Activated naive CD4-positive, alpha-beta T cell treated with anti-CD3 and anti-CD28 coated beads, Interleukin-2, amount 50 U/mL, for 24 hours (primary cell): ENCODE data around the gene HES5.

Experiments used
- H3K27ac Mint-ChIP-seq: one replicate; pipeline ENCODE4 v1.8.0; 2021; ENCODE audit warnings: mild to moderate bottlenecking, mixed read lengths
- H3K27me3 Mint-ChIP-seq: one replicate; pipeline ENCODE4 v1.8.0; 2021; ENCODE audit warnings: mixed read lengths
- H3K36me3 Mint-ChIP-seq: one replicate; pipeline ENCODE4 v1.8.0; 2021; ENCODE audit warnings: mixed read lengths
- H3K4me1 Mint-ChIP-seq: one replicate; pipeline ENCODE4 v1.8.0; 2021; ENCODE audit warnings: mixed read lengths
- H3K4me3 Mint-ChIP-seq: one replicate; pipeline ENCODE4 v1.8.0; 2021; ENCODE audit warnings: mild to moderate bottlenecking, mixed read lengths
- H3K9me3 Mint-ChIP-seq: one replicate; pipeline ENCODE4 v1.8.0; 2021; ENCODE audit warnings: mixed read lengths

HES5 gene

GRCh38 chr1:2519029-2519685 lies 10.9 kb downstream of the HES5 start:
- H3K4me3 Mint-ChIP-seq = no peak overlapping the region
- no peaks in the 10 kb centered on the region for H3K9me3 Mint-ChIP-seq
- H3K27ac Mint-ChIP-seq = no peak overlapping the region
- peaks cover 19% of the 10 kb centered on the region for H3K4me1 Mint-ChIP-seq
- peaks cover 1% of the 10 kb centered on the region for H3K36me3 Mint-ChIP-seq
- H3K27me3 Mint-ChIP-seq = no peaks in the 10 kb centered on the region

DNA sequence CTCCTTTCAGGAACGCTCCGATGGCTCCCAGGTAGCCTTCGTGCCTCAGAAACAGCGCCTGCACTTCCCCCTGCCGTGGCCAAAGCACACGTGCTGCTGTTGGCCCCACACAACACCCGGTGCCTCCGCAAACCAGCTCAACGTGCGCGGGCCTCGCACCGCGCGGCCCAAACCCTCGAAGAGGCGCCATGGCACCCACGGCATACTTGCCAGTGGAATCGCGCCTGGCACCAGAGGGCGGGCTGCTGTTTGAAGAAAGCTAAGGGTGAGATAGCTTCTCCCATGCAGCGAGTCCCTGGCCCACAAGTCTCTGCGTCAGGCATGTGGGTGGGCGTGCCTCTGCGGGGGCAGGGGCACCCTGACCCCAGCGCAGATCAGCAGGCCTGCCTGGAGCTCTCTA lies 11.5 kb downstream of the HES5 start:
- Mint-ChIP-seq H3K27me3 (no peaks in the 10 kb centered on the region), H3K9me3 (no peaks in the 10 kb centered on the region), H3K4me3 (no peak overlapping the region), H3K4me1 (peaks cover 13% of the 10 kb centered on the region), H3K27ac (no peak overlapping the region), H3K36me3 (peaks cover 1% of the 10 kb centered on the region)

GRCh38 chr1:2517966-2518365 lies 12.1 kb downstream of the HES5 start:
- H3K4me3 Mint-ChIP-seq = no peak overlapping the region
- H3K36me3 Mint-ChIP-seq = peaks cover 1% of the 10 kb centered on the region
- H3K27ac Mint-ChIP-seq = no peak overlapping the region
- H3K9me3 Mint-ChIP-seq = no peaks in the 10 kb centered on the region
- peaks cover 7% of the 10 kb centered on the region for H3K4me1 Mint-ChIP-seq
- no peaks in the 10 kb centered on the region for H3K27me3 Mint-ChIP-seq

- H3K27ac Mint-ChIP-seq = no peak overlapping the region
- H3K36me3 Mint-ChIP-seq = peaks cover 1% of the 10 kb centered on the region
- H3K4me3 Mint-ChIP-seq = no peak overlapping the region
- H3K4me1 Mint-ChIP-seq = no peaks in the 10 kb centered on the region
- H3K27me3 Mint-ChIP-seq = no peaks in the 10 kb centered on the region
- no peaks in the 10 kb centered on the region for H3K9me3 Mint-ChIP-seq
Observed at GRCh38 chr1:2516946-2517345, 13.1 kb downstream of the HES5 start.

- no peaks in the 10 kb centered on the region for H3K4me1 Mint-ChIP-seq
- no peak overlapping the region for H3K4me3 Mint-ChIP-seq
- H3K36me3 Mint-ChIP-seq = peaks cover 1% of the 10 kb centered on the region
- no peak overlapping the region for H3K27ac Mint-ChIP-seq
- no peaks in the 10 kb centered on the region for H3K27me3 Mint-ChIP-seq
- no peaks in the 10 kb centered on the region for H3K9me3 Mint-ChIP-seq
Observed at GRCh38 chr1:2516124-2516523, 13.9 kb downstream of the HES5 start.

DNA sequence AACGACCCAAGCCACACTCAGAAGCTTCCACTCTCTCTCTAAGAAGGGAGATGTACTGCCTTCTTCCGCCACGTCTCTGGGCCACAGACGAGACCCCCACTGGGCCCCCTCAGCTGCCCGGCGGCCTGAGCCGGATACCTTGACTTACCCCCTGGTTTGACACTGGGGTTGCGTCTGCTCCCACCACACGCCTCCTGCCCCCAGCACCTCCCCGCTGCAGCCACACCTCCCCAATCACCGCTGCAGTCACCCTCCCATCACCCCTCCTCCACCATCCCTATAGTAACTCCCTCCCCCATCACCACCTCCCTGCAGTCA lies 14.3 kb downstream of the HES5 start:
- Mint-ChIP-seq H3K36me3 (peaks cover 1% of the 10 kb centered on the region), H3K4me1 (no peaks in the 10 kb centered on the region), H3K9me3 (no peaks in the 10 kb centered on the region), H3K27ac (no peak overlapping the region), H3K27me3 (no peaks in the 10 kb centered on the region), H3K4me3 (no peak overlapping the region)

DNA sequence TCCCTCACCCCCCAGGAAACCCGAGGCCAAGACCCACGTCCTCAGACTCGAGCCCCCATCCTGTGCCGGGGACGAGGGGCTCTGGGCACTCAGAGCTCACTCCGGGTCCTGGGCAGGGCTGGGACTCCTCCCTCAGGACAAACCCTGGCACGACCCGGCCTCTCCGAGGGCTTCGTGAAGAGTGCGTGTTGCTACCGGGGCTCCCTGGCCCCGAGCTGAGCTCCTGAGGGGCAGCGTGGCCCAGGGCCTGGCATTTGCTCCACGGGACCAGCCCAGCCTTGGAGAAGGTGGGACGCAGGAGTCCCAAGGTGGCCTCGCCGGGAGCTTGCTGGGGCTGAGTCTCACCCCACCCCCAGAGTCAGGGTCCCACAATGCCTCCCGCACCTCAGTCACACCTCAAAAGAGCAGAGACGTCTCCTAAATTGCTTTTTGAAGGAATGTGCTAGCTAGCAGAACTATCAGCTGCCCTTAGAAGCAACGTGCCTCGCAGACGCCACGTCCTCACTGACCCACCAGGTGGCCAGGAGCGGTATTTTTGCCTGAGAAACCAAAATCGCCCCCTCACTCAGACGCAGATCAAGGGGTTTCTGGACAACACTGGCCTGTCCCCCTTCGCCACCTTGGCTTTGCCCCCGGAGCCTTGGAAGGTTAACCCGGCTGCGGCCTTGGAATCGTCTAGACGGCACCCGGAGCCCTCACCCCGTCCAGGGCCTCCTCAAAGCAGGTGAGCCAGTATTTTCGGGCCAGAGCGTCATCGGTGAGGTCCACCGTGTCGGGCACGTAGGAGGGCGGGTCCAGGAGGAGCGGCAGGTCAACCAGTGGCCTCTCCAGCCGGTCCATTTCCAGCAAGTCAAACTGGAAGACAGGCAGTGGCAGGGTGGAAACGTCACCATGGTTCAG lies 14.9 kb downstream of the HES5 start:
- Mint-ChIP-seq H3K9me3 (no peaks in the 10 kb centered on the region), H3K36me3 (peaks cover 1% of the 10 kb centered on the region), H3K27me3 (no peaks in the 10 kb centered on the region), H3K27ac (no peak overlapping the region), H3K4me1 (no peaks in the 10 kb centered on the region), H3K4me3 (no peak overlapping the region)

DNA sequence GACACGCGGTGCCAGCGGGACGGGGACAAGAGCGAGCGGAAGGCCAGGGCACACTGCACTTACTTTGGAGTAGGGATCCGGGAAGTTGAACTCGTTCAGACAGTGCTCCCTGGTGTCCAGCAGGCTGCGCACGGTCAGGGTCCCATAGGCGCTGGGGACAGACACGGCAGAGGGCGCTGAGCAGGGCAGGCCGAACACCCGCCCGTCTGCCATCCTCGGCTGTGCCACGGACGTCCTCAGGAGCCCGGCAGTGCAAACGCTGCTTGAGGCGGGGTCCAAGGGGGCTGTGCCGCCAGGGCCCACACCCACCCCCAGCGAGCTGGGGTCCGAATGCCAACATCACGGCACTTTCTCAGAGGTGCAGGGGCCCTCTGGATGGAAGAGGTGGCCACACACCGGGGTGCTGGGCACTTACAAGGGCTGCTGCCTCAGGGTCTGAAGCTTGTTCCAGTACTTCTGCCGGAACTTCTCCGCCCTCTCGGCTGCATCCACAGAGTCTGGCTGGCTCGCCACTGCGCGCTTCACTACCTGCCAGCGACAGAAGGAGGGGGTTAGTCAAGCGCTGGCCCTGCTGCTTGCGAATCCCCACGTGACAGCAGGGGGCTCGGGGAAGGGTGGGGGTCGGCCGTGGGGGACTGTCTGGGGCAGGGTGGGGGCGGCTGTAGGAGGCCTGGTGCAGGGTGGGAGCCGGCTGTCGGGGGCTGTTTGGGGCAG lies 16.0 kb downstream of the HES5 start:
- no peaks in the 10 kb centered on the region for H3K27me3 Mint-ChIP-seq
- no peak overlapping the region for H3K4me3 Mint-ChIP-seq
- no peaks in the 10 kb centered on the region for H3K9me3 Mint-ChIP-seq
- peaks cover under 1% of the 10 kb centered on the region for H3K36me3 Mint-ChIP-seq
- no peaks in the 10 kb centered on the region for H3K4me1 Mint-ChIP-seq
- H3K27ac Mint-ChIP-seq = no peak overlapping the region

DNA sequence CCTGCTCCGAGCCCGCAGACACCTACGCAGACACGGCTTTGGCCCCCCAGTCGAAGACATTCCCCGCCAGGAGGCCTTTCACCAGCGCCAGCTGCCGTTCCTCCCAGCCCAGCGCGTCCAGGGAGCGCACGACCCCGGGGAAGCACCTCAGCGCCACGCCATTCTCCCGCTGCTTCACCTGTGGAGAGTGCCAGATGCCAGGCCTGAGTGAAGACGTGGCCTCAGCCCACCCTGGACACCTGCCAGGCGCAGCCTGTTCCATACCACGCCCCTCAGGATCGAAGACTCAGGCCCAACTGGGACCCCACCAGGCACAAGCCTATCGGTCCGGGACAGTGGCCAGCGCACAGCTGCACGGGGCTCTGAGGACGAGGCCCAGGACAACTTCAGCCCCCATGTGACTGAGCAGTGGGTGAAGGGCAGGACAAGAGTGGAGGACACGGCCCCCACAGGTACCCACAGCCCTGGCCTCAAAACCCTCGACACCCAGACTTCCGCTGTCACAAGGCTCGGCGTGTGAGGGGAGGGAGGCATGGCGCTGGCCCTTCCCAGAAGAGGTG lies 17.1 kb downstream of the HES5 start:
- Mint-ChIP-seq H3K9me3 (no peaks in the 10 kb centered on the region), H3K27me3 (no peaks in the 10 kb centered on the region), H3K4me3 (no peak overlapping the region), H3K36me3 (peaks cover 2% of the 10 kb centered on the region), H3K4me1 (no peaks in the 10 kb centered on the region), H3K27ac (no peak overlapping the region)

GRCh38 chr1:2510366-2511155 lies 19.5 kb downstream of the HES5 start:
- H3K27ac Mint-ChIP-seq = no peak overlapping the region
- no peak overlapping the region for H3K4me3 Mint-ChIP-seq
- no peaks in the 10 kb centered on the region for H3K9me3 Mint-ChIP-seq
- no peaks in the 10 kb centered on the region for H3K27me3 Mint-ChIP-seq
- H3K36me3 Mint-ChIP-seq = peaks cover 2% of the 10 kb centered on the region
- no peaks in the 10 kb centered on the region for H3K4me1 Mint-ChIP-seq

GRCh38 chr1:2509589-2509988 lies 20.5 kb downstream of the HES5 start:
- H3K4me1 Mint-ChIP-seq = no peaks in the 10 kb centered on the region
- H3K36me3 Mint-ChIP-seq = peaks cover 2% of the 10 kb centered on the region
- H3K27ac Mint-ChIP-seq = no peak overlapping the region
- H3K4me3 Mint-ChIP-seq = no peak overlapping the region
- no peaks in the 10 kb centered on the region for H3K27me3 Mint-ChIP-seq
- H3K9me3 Mint-ChIP-seq = no peaks in the 10 kb centered on the region

- Mint-ChIP-seq H3K36me3 (peaks cover 2% of the 10 kb centered on the region), H3K27me3 (no peaks in the 10 kb centered on the region)
Observed at GRCh38 chr1:2508751-2509150, 21.3 kb downstream of the HES5 start.

DNA sequence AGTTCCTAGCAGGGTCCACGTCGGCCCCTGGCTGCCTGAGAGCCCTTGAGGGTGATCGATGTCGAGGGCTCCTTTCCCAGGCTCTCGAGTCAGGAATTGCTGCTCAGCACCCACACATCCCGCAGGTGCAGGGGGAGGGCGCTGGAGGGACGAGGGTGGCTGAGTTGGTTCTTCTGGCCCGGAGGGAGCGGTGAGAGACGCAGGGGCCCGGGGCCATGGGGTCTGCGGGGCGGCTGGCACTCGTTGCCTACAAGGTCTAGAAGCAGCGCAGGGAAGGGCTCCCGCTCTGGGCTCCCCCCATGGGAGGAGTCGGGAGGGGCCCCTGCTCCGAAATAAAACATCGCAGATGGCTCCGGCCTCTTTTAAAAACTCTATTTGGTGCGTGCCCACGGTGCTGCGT lies 21.9 kb downstream of the HES5 start:
- H3K27ac Mint-ChIP-seq = no peak overlapping the region
- H3K9me3 Mint-ChIP-seq = no peaks in the 10 kb centered on the region
- H3K4me1 Mint-ChIP-seq = no peaks in the 10 kb centered on the region
- H3K27me3 Mint-ChIP-seq = no peaks in the 10 kb centered on the region
- no peak overlapping the region for H3K4me3 Mint-ChIP-seq
- peaks cover 2% of the 10 kb centered on the region for H3K36me3 Mint-ChIP-seq

More at GRCh38 chr1:2508751-2509150, 21.3 kb downstream of the HES5 start:
- no peak overlapping the region for H3K27ac Mint-ChIP-seq
- no peak overlapping the region for H3K4me3 Mint-ChIP-seq
- no peaks in the 10 kb centered on the region for H3K4me1 Mint-ChIP-seq
- H3K9me3 Mint-ChIP-seq = no peaks in the 10 kb centered on the region

DNA sequence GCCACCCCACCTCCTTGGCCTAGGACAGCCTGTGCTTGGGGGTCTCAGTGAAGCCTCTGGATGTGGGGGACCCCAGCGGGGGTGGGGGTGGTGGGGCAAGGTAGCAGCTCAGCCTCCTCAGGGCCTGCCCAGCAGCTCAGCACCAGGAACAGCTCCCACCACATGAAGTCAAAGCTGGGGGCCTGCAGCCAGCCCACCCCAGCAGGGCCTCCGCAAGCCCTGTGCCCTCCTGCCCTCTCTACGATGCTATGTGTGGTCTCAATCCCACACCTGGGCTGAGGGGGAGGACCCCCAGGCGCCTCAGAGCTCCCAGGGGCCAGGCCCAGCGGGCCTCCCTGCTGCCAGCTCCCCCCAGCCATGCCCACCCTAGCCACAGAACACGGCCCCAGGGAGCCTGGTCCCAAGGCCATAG lies 22.3 kb downstream of the HES5 start:
- Mint-ChIP-seq H3K4me3 (no peak overlapping the region), H3K27ac (no peak overlapping the region), H3K36me3 (peaks cover 2% of the 10 kb centered on the region), H3K4me1 (no peaks in the 10 kb centered on the region), H3K27me3 (no peaks in the 10 kb centered on the region), H3K9me3 (no peaks in the 10 kb centered on the region)

- Mint-ChIP-seq H3K9me3 (no peaks in the 10 kb centered on the region), H3K36me3 (peaks cover 2% of the 10 kb centered on the region), H3K4me1 (no peaks in the 10 kb centered on the region), H3K27ac (no peak overlapping the region), H3K27me3 (no peaks in the 10 kb centered on the region), H3K4me3 (no peak overlapping the region)
Observed at GRCh38 chr1:2506901-2507565, 23.0 kb downstream of the HES5 start.
